AG09319 (cell line): ENCODE data around the gene SOSTDC1.

ENCODE experiments used
- DNase-seq: peaks from one replicate; pipeline ENCODE4 v3.0.0-alpha.2; 2010; ENCODE audit warnings: low read depth; ENCODE audit errors: extremely low read depth
- CTCF ChIP-seq: IDR thresholded peaks from 2 replicates; pipeline ENCODE4 v1.5.1; 2011; ENCODE audit warnings: low read depth, mild to moderate bottlenecking, inconsistent platforms, low read length, moderate library complexity

Gene SOSTDC1

DNA sequence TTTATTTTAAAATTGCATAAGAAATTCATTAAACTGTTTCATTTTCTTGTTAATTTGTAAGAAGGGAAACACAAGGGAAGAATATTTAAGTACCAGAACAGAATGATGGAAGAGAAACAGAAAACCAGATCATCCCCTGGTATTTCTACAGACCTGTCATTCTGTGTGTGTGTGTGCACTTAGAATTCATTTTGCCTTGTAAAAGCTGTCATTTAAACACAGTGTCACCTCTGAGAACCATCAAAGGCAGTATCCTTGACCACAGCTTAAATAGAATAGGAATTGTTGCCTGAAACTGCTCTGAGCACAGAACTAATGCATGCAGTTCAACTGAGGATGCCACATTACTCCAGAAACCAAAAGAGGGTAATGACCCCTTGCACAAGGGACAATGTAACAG, 37.4 kb downstream of the SOSTDC1 start:
- DNase-seq = no peak
- TF ChIP-seq CTCF = no peak

- DNase-seq = no peak
- no peak for TF ChIP-seq CTCF
These were observed 41.8 kb downstream of the SOSTDC1 start for GRCh38 chr7:16423761-16424160.

DNA sequence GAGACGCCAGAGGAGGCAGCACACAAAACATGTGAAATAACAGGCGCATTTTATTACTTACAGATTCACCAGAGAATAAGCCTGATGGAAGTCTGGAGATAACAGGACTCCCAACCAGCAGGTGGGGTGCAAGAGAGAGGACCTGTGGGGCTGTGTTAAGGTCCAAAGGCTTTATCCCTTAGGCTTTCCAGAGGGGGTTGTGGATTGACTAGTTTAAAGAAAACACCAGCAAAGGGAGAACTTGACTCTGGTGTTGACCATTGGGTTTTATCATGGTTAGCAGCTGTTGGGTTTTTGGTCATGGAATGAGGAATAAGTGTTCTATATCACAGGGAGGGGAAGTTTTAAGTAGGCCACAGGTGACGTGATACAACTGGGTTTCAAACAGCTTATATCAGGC, 42.6 kb downstream of the SOSTDC1 start:
- DNase-seq = no peak
- TF ChIP-seq CTCF = no peak

- no peak for DNase-seq
- TF ChIP-seq CTCF = no peak
These were observed 43.5 kb downstream of the SOSTDC1 start for GRCh38 chr7:16422103-16422435.

GRCh38 chr7:16421333-16422102, 44.0 kb downstream of the SOSTDC1 start, which contains the start of gene CRPPA:
Gene CRPPA (minus strand): TSS chr7:16421538. CDS start chr7:16421322, 216 bp downstream.
- TF ChIP-seq CTCF = no peak
- DNase-seq = no peak

DNA sequence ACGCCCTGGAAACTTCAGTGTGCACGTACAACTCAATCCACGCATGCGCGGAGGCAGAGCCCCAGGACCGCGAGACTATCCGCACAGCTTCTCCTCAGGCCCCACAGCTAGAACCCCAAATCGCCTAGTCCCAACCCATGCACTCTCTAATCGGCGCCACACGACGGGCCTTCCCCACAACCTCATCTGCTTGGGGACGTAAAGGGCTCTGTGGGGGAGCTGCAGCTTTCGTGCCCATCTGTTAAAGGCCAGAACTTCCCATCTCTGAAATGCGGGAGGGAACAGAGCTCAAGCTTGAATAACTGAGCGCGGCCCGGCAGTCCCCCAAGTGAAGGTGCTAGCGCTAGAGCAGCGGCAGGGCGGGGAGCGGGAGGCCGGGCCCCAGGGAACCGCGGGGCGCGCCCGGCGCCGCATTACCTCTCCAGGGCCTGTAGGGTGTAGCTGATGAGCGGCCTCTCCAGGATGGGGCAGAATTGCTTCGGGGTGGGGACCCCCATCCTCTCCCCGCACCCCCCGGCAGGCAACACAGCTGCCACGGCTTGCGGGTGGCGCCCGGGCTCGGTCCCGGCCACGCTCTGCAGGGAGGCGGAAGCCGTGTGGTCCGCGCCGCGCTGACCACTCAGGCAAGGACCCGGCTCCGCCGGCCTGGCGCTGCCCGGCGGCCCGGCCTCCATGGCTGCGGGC, 44.7 kb downstream of the SOSTDC1 start:
- DNase-seq = peak; percentile 72
- TF ChIP-seq CTCF = peak; percentile 22

DNA sequence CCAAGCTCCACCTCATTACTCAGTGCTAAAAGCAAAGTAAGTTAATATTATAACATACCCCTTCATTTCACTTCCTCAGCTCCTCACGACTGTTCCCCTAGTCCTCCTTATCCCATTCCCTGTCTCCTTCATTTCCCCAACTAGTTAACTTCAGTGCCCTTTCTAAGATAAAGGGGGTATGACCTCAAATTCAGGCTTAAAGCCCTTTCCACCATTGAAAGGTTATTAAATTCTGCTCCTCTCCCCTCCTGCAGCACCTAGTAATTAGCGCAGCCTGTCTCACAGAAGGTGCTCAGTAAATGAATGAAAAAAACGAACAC, 45.2 kb downstream of the SOSTDC1 start:
- no peak for DNase-seq
- no peak for TF ChIP-seq CTCF
